HG02588 (cell line): ENCODE data around the gene BABAM1.

Experiments
- ATAC-seq: cut with Tn5 transposase; IDR thresholded peaks from one replicate; pipeline ENCODE4 v1.9.1; 2021; ENCODE audit warnings: mild to moderate bottlenecking, moderate library complexity; ENCODE audit not compliant: unreplicated experiment

Gene BABAM1

GRCh38 chr19:17321655-17322489, 54.6 kb downstream of the BABAM1 start:
- ATAC-seq = no peak

DNA sequence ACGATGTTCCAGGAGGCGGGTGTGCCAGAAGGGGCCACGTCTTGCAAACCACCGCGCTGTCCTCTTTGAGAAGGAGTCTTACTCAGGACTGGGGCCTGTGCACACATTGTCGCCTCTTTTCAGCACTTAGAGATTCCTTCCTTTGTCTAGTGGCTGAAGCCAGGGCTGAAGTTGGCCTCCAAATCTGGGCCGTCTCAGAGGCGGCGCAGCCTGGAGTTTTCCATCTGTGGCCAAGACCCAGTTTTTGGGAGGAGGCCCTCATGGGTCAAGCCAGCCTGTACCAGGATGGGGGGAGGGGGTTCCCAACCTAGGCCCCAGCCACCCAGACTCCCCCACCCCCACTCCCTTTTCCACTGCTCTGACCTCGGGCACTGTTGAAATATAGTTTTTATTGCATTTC, 55.6 kb downstream of the BABAM1 start:
- no peak for ATAC-seq

GRCh38 chr19:17323300-17323963, 56.2 kb downstream of the BABAM1 start:
- ATAC-seq = no peak

DNA sequence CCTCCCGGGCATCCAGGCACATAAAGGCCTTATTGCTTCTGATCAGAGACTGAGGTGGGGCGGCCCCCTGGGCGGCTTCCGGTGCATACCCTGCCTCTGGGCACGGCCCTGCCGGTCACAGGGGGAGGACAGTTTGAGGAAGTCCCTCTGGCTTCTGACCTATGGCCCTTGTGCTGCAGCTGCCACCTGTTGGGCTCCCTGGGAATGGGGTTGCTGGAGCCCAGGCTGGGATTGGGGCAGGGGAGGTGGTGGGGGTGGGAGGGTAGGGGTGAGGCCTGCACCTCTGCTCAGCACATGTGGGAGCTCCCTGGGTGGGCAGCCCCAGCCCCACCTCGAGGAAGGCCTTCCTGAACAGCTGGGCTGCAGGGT, 56.7 kb downstream of the BABAM1 start:
- no peak for ATAC-seq

GRCh38 chr19:17324357-17325114, 57.3 kb downstream of the BABAM1 start:
- ATAC-seq = no peak

GRCh38 chr19:17325133-17325532, 57.9 kb downstream of the BABAM1 start:
- no peak for ATAC-seq

DNA sequence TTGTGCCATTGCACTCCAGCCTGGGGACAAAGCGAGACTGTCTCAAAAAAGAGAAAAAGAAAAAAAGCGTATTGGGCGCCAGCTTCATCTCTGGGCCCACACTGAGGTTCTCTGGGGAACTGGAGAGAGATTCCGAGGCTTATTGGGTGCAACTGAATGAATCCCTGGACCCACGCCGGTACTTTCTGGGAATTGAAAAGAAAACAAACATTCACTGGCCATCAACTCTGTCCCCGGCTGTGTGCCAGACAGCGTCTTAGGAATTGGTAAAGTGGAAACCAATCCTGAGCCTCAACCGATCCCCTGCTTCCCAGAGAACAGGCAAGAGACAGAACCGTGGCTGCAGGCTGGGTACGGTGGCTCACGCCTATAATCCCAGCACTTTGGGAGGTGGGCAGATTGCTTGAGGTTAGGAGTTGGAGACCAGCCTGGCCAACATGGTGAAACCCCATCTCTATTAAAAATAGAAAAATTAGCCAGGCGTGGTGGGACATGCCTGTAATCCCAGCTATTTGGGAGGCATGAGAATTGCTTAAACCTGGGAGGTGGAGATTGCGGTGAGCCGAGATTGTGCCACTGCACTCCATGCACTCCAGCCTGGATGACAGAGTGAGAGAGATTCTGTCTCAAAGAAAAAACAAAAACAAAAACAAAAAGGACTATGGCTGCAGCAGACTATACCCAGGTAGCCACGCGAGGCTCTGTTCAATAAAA, 58.8 kb downstream of the BABAM1 start:
- no peak for ATAC-seq

- no peak for ATAC-seq
Observed at GRCh38 chr19:17326595-17326966, 59.3 kb downstream of the BABAM1 start.

- ATAC-seq = no peak
Observed at GRCh38 chr19:17327068-17327653, 59.9 kb downstream of the BABAM1 start.

- ATAC-seq = no peak
Observed at GRCh38 chr19:17327654-17328516, 60.6 kb downstream of the BABAM1 start.
